ENCODE results near the gene MED15.

DNA sequence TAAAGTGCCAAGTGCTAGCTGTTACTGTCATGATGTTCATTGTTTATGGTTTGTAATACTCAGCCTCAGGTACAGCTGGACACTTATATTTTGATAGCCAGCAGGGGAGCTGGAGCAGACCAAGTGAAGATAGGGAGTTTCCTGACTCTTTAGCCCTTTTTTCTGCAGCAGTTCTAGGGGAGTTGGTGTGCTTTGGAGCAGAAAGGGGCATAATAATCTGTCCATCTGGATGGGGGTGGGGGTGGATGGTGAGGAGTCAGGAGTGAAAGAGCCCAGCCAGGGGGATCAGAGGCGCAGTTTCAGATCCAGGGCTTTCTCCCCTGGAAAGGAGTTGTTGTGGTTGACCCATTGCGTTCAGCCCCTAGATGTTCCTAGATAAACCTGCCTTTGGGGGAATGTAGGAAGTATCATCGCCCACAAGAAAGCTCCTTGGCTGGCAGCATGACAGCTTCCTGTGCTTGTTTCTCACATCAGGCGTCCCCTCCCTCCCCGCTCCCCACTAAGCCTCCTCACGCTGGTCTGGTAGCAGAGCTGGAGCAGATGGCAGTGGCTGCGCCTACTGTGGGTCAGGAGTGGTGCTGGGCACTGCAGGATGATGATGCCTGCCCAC, 41.9 kb downstream of the MED15 start:
- TF ChIP-seq POLR2AphosphoS5 (IDR thresholded peaks at IDR 0.05) (no peak), POLR2A (IDR thresholded peaks at IDR 0.05) (no peak)
